Muscle of leg (tissue), 11 donors: ENCODE results near the gene ZCCHC4. TPM values are rescaled to one million over a fixed set of nuclear protein-coding genes. Genes with fewer than 3 reads are reported as not detected.
"Not testable (repeated sequence)": the region's sequence is repeated elsewhere in the genome, so short reads cannot be mapped to it uniquely, and the experiment has no call there.

Experiments
- DNase-seq: peaks from one replicate; pipeline ENCODE4 v3.0.0; 2013
- H3K27ac ChIP-seq: one replicate; pipeline ENCODE4 v1.5.1; 2013; ENCODE audit warnings: mild to moderate bottlenecking, low read length, control low read depth
- H3K27me3 ChIP-seq: one replicate; pipeline ENCODE4 v1.6.1; 2013; ENCODE audit warnings: low read length; ENCODE audit not compliant: control insufficient read depth, insufficient read depth
- H3K36me3 ChIP-seq: one replicate; pipeline ENCODE4 v1.6.1; 2013; ENCODE audit warnings: low read length; ENCODE audit not compliant: control insufficient read depth, insufficient read depth
- H3K4me1 ChIP-seq: one replicate; pipeline ENCODE4 v1.6.1; 2013; ENCODE audit warnings: low read length; ENCODE audit not compliant: control insufficient read depth, insufficient read depth
- H3K4me3 ChIP-seq: one replicate; pipeline ENCODE4 v1.5.1; 2013; ENCODE audit warnings: low read length, control low read depth
- H3K9me3 ChIP-seq: replicated peaks from 2 replicates; pipeline ENCODE4 v1.6.1; 2013; ENCODE audit warnings: low read depth, low read length; ENCODE audit not compliant: control insufficient read depth
- WGBS: methylation state at CpG from one replicate; pipeline ENCODE4 v1.1.5; 2013; ENCODE audit warnings: missing lambda C conversion rate; ENCODE audit not compliant: insufficient coverage; 5-methylcytosine and 5-hydroxymethylcytosine counted together
- polyA plus RNA-seq, 8 donors: library from polyadenylated mRNA; unstranded; fragments of 120-200 nt; gene quantifications; one replicate each; pipeline versions ENCODE4 v1.2.1 to v1.2.3, GENCODE V29; 2013; ENCODE audit warnings: inconsistent platforms in 1 of 8, low replicate concordance in 1 of 8; ENCODE audit not compliant: insufficient read length in 8 of 8, insufficient read depth in 1 of 8
- total RNA-seq: library from RNA; stranded (reverse); fragments of 120-200 nt; gene quantifications from one replicate; pipeline ENCODE4 v1.2.4, GENCODE V29; 2013

ZCCHC4 gene
- total and polyA plus RNA-seq, 9 donors = 7.9 to 18.6 (median 9.9) TPM

DNA sequence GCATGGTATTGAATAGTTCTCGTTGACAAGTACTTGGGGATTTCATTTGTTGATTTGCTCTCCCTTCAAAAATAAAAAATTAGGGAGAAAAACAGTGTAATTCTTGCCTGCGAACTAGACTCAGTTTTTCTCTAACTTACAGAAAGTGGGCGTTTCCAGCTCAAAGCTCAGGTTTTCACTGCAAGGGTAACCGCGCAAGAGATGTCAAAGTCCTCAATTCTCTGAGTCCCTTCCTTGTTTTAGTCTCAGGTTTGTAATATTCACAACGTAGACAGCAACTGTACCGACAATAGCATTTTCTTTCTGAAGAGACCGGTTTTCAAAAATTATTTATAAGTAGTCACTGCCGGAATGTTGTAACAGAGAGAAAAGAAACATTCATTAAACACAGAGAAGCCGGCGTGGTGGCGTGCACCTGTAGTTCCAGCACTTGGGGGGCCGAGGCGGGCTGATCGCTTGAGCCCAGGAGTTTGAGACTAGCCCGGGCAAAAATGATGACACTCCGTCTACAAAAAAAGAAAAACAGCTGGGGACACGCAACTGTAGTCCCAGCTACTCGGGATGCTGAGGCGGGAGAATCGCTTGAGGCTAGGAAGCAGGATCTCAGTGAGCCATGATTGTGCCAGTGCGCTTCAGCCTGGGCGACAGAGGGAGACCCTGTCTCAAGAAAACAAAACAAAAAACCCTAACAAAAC lies 774 bp downstream of the ZCCHC4 start:
- Histone ChIP-seq H3K9me3 (no peaks in the 10 kb centered on the region), H3K4me1 (peaks cover 6% of the 10 kb centered on the region), H3K4me3 (peak overlapping the region; percentile 82), H3K27ac (peak overlapping the region; percentile 82), H3K27me3 (no peaks in the 10 kb centered on the region), H3K36me3 (peaks cover 2% of the 10 kb centered on the region)
- no peak for DNase-seq
- WGBS = 16% methylated on average over 17 of the region's 23 CpGs

DNA sequence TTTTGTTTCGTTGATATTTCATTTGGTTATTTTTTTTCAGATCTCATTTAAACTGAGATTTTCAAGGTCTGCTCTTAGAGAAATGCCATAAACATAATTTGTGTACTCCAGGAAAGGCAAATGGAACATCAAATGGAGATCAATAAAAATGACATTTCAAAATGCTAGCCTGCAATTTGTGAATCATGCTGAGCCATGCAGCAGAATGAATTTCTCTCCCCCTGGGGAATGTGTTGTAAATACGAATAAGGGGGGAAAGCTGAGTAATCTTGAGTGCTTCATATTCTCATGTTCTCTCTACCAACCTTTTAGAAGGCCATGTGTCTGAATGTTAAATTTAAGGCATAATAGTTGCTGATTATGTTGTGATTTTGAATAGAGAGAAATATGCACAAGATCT lies 7.8 kb downstream of the ZCCHC4 start:
- Histone ChIP-seq H3K9me3 (no peaks in the 10 kb centered on the region), H3K27ac (no peak overlapping the region), H3K36me3 (peaks cover 8% of the 10 kb centered on the region), H3K27me3 (no peaks in the 10 kb centered on the region), H3K4me3 (no peak overlapping the region), H3K4me1 (no peaks in the 10 kb centered on the region)
- no peak for DNase-seq
- WGBS = no CpG with 5 or more reads among the region's 2 CpGs

DNA sequence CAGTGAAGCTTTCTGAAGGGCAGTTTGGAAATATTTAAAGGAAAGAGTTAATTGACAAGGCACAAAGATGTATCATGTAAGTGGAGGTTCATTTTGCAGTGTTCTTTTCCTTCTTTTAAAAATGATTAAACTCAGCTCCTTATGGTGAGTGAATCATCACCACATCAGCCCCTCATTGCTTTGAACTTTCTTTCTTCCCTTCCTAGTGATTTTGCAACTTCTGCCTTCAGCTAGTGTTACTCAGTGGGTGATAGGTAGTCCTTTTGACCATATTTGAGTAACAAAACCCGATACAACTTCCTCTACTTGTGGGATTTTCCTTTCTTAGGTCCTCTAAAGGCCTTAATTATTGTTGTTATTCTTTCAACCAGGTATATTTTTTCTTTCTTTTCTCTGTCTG lies 8.2 kb downstream of the ZCCHC4 start:
- peaks cover 8% of the 10 kb centered on the region for H3K36me3 ChIP-seq
- H3K27me3 ChIP-seq = no peaks in the 10 kb centered on the region

DNA sequence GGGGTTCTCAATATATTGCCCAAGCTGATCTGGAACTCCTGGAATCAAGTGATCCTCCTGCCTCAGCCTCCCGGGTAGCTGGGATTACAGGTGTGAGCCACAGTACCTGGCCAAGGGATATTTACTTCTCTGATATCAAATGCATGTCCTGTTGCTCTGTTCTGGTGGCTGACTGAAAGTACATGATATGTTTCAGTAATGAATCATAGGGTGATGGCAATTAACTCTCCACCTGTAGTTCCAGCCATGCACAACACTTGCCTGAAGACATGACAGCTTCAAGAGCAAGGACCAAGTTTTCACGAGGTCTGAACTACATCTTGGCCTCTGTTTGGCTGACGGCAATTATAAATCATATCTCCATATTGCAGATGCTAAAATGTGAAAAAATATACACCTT lies 9.1 kb downstream of the ZCCHC4 start:
- Histone ChIP-seq H3K27me3 (no peaks in the 10 kb centered on the region), H3K9me3 (no peaks in the 10 kb centered on the region), H3K27ac (no peak overlapping the region), H3K4me3 (no peak overlapping the region), H3K4me1 (no peaks in the 10 kb centered on the region), H3K36me3 (peaks cover 8% of the 10 kb centered on the region)
- WGBS = 100% methylated on average over 1 of the region's 3 CpGs
- no peak for DNase-seq

More for the DNA sequence above, 8.2 kb downstream of the ZCCHC4 start:
- WGBS = no CpG with 5 or more reads among the region's 1 CpG
- Histone ChIP-seq H3K4me1 (no peaks in the 10 kb centered on the region), H3K9me3 (no peaks in the 10 kb centered on the region), H3K4me3 (no peak overlapping the region), H3K27ac (no peak overlapping the region)
- no peak for DNase-seq

DNA sequence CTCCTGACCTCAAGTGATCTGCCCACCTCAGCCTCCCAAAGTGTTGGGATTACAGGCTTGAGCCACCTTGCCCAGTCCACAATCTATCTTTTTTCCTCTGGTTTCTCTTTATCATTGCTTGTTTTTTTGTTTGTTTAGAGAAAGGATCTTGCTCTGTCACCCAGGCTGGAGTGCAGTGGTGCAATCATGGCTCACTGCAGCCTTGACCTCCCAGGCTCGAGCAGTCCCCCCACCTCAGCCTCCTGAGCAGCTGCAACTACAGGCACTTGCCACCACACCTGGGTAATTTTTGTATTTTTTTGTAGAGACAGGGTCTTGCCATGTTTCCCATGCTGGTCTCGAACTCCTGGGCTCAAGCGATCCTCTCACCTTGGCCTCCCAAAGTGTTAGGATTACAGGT lies 15.9 kb downstream of the ZCCHC4 start:
- not testable (repeated sequence) for H3K4me3 ChIP-seq, DNase-seq, H3K9me3 ChIP-seq, H3K27ac ChIP-seq, H3K27me3 ChIP-seq, H3K36me3 ChIP-seq, H3K4me1 ChIP-seq
- 94% methylated on average over 2 of the region's 3 CpGs for WGBS

DNA sequence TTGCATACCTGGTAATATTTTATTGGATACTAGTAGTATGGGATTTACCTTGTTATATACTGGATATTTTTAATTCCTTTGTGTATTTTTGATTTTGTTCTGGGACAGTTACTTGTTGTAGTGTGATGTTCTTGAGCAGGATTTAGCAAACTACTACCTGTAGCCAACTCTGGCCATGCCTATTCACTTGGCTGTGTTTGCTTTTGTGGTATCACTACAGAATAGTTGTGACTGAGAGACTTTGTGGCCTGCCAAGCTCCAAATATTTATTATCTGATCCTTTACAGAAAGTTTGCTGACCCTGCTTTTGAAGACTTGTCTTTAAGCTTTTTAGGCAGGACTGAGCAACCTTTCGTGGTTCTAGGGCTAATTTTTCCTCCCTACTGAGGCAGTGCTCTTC lies 17.8 kb downstream of the ZCCHC4 start:
- H3K36me3 ChIP-seq = peaks cover 4% of the 10 kb centered on the region
- no peaks in the 10 kb centered on the region for H3K9me3 ChIP-seq
- no peak overlapping the region for H3K27ac ChIP-seq
- H3K4me1 ChIP-seq = no peaks in the 10 kb centered on the region
- H3K4me3 ChIP-seq = no peak overlapping the region
- H3K27me3 ChIP-seq = no peaks in the 10 kb centered on the region
- no CpG with 5 or more reads among the region's 1 CpG for WGBS
- DNase-seq = no peak

DNA sequence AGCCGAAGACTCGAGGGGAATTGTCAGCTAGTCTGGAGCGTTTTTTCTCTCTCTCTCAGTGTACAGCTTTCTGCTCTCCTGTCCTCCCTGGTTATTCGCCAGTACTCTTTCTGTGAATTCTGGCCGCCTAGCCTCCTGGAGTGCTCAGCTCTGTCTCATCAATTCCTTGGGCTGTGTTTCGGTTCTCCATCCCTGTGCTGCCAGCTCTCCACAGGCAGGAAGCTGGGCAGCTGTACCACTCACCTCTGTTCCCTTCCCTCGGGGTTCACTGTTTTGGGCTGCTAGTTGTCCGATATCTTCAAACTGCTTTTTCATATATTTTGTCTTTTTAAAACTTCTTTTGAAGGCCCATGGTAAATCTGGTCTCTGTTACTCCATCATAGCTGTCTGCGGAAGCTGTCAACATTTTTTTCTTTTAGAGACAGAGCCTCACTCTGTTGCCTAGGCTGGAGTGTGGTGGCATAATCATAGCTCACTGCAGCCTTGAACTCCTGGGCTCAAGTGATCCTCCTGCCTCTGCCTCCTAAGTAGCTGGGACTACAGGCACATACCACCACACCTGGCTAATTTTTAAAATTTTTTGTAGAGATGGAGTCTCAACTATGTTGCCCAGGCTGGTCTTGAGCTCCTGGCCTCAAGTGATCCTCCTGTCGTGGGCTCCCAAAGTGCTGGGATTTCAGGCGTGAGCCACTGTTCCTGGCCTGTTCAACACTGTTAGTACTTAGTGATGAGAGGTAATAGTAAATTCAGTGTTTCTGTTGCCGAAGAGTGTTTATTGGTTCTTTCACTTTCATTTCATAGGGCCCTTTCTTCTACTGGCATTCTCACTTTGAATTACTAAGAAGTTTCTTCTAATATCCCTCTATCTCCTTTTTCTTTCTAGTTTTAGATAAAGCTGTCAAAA lies 18.6 kb downstream of the ZCCHC4 start:
- no peaks in the 10 kb centered on the region for H3K9me3 ChIP-seq
- no peaks in the 10 kb centered on the region for H3K4me1 ChIP-seq
- H3K36me3 ChIP-seq = peaks cover 7% of the 10 kb centered on the region
- WGBS = 58% methylated on average over 8 of the region's 12 CpGs
- peak; percentile 38 for DNase-seq
- no peaks in the 10 kb centered on the region for H3K27me3 ChIP-seq
- no peak overlapping the region for H3K27ac ChIP-seq
- H3K4me3 ChIP-seq = no peak overlapping the region

DNA sequence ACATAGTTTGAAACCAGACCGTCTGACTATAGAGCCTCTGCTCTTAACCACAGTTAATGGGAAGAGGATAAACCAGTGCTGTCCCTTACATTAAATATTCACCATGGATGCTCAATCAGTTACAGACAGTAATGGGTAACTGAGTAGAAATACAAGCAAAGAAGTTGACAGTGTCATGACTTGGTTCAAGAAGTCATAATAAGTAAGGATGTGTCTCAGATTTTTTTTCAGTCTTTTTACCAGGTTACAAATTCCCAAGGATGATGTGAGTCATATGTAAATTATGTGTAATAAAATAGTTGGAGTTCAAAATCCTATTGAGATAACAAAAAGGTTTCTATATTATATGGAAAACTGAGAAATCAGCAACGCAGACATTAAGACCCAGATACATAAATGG lies 31.1 kb downstream of the ZCCHC4 start:
- Histone ChIP-seq H3K9me3 (no peaks in the 10 kb centered on the region), H3K27ac (no peak overlapping the region), H3K36me3 (no peaks in the 10 kb centered on the region), H3K4me3 (no peak overlapping the region), H3K27me3 (no peaks in the 10 kb centered on the region), H3K4me1 (no peaks in the 10 kb centered on the region)
- no CpG with 5 or more reads among the region's 2 CpGs for WGBS
- DNase-seq = no peak

DNA sequence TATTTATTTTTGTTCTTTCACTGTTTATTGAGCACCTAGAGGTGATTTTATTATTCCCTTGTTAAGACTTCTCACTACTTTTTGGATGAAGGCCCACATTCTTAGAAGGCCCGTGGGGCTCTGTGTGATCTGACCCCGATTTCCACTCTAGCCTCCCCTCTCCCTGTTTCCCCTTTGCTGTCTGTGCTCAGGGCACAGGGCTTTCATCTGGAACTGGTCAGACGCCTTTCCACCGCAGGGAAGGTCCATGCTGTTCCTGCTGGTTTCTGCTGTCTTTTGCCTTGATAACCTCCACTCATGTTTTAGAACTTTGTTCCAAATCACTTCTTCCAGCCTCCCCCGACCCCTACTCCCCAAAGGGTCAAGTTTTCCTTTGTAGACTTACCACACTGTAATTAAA lies 33.2 kb downstream of the ZCCHC4 start:
- no peak for DNase-seq
- H3K4me1 ChIP-seq = no peaks in the 10 kb centered on the region
- 28% methylated on average over 4 of the region's 5 CpGs for WGBS
- no peak overlapping the region for H3K4me3 ChIP-seq
- no peaks in the 10 kb centered on the region for H3K36me3 ChIP-seq
- H3K27ac ChIP-seq = no peak overlapping the region
- no peaks in the 10 kb centered on the region for H3K9me3 ChIP-seq
- H3K27me3 ChIP-seq = no peaks in the 10 kb centered on the region

DNA sequence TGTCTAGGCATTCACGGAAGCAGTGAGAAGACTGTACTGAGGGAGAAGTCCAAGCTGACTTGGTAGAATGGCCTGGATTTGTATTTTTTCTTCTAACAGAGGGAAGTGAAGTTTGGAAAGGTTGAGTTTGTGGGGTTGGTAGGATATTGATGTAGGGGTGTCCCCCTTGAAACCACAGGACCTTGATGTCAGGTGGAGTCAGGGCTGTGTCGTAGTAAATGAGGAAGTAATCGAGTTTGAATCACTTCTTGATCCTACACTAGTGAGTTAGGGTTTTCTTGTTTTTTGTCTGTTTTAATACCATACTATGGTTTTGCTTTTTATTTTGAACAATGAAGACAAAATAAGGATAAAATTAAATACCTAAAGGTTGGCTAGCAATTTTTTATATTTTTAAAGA lies 34.3 kb downstream of the ZCCHC4 start:
- WGBS = 86% methylated on average over 1 of the region's 3 CpGs
- Histone ChIP-seq H3K4me3 (no peak overlapping the region), H3K27ac (no peak overlapping the region), H3K9me3 (no peaks in the 10 kb centered on the region), H3K27me3 (no peaks in the 10 kb centered on the region), H3K36me3 (peaks cover 2% of the 10 kb centered on the region), H3K4me1 (no peaks in the 10 kb centered on the region)
- DNase-seq = no peak
